Measurements from ENCODE around the gene ACCS.
A peak's percentile ranks its signal among the peaks of the same experiment; 100 is the strongest.

ACCS gene, protein sequence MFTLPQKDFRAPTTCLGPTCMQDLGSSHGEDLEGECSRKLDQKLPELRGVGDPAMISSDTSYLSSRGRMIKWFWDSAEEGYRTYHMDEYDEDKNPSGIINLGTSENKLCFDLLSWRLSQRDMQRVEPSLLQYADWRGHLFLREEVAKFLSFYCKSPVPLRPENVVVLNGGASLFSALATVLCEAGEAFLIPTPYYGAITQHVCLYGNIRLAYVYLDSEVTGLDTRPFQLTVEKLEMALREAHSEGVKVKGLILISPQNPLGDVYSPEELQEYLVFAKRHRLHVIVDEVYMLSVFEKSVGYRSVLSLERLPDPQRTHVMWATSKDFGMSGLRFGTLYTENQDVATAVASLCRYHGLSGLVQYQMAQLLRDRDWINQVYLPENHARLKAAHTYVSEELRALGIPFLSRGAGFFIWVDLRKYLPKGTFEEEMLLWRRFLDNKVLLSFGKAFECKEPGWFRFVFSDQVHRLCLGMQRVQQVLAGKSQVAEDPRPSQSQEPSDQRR

DNA sequence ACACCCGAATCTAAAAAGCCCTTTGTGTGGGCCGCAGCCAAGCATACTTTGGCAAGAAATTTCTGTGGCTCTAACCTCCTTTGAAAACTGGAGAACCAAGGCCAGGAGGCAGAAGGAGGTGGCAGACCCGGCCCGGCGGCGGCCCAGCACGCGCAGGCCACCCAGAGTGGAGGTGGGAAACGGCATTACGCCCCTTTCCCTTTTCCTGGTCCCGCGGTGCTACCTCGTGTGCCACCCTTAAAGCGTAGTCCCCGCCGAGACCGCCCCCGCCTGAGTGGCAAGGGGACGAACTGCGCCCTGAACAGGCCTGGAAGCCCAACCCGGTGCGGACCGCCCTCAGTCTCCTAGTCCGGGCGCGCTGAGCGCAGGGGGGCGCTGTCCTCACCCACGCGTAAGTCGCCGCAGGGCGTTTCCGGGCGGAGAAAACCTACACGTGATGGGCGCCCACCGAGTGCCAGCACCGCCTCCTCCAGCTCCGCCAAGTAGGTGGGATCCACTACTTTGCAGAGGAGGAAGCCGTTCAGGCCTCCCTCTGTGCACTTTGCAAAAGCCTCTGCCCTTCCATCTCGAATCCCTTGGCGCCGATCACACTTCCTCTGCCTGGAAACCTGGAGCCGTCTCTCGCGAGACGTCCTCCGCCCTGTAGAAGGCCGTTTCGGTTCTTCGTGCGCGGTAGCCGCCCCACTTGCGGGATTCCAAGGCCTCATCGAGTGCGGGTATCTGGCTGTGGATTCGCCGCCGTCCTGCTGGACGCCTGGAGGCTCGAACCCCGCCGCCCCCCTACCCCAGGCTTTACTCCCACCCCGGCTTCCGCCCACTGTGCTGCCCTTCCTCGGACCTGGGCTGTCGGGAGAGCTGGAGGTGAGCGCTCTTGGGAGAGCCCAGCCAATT lies at the start of gene ACCS:
Gene ACCS, plus strand, starts transcription at position 430 of the 891 bp plus-strand sequence. CDS start 1,358 bp downstream, outside the sequence.
- DNase-seq (ENCODE audit: low read depth) = peak; percentile 78

DNA sequence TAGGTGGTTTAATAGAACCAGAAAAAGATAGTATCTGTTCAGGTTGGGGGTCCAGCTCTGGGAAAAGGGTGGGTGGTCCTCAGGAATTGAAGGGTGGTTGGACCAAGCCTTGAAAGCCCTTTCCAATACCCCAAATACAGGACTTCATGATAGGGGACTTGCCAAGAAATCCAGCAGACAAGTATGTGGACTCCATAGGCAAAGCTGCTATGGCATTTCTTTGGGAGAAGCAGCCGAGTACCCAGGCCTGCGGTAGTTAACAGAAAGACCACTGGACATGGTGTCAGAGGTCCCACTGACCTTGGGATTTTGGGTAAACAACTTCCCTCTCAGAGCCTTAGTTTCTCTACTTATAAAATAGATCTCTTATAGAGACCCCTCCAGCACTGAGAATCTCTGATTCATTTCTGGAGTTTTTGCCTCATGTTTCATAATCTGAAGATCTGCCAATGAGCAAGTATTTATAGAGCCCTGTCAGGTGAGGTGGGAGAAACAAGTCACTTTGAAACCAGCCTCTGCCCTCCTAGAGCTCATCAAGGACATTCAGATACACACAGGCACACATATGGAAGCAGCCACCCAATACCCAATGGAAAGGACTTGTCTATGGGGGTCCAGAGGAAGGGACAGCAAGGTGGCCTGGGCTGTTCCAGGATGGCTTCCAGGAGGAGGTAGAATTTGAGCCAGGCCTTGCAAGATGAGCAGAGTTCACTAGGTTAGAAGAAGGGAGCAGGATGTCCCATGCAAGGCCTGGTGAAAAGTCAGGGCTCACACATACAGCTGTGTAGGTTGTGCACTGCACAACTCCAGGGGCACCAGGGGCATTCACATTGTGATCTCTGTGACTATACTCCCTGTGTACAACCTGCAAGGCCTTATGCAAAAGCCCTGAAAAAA lies 49.3 kb upstream of the ACCS start:
- no peak for DNase-seq (ENCODE audit: low read depth)

DNA sequence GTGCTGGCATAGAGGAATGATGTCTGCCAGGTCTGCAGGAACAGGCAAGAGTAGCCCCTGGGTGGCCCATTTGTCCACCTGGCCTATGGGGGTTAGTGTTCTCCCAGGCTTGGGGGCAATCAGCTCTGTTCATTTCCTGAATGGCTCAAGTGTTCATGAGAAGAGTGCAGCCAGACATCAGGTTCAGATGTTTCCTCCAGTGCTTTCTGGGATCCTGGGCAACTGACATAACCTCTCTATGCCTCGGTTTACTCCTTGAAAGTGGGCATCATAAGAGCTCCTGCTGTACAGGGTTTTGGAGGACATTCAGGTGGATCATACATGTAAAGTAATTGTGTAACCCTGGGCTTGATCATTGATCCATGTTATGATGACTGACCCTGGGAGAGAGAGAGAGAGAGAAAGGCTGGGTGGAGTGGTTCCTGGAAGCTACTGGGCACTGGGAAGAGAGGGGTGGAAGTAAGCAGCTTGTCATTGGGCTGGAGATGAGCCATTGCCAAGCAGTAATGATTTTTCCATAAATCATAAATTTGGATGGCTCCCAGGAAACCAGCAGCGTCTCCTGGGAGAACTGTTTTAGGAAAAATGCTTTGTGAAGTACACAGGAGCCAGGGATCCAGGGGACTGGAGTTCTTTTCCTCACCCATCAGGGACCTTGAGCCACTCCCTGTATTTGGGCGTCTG lies 48.5 kb upstream of the ACCS start:
- no peak for DNase-seq (ENCODE audit: low read depth)

DNA sequence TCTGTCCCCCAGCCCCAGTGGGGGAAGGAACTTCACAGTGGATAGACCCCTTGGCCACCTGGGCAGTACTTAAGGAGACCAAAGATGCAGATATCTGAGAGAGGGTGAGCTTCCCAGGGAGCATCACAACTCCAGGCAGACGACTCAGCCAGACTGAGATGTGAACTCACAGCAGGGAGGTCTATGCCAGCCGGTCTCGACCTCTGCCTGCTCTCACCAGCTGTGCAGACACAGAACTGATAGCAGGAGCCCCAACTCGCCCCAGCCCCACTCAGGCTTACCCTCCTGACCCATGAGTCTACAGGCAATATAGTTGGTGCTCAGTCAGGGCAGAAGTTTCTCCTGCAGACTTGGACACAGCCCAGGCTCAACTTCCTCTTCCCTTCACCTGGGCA lies 47.9 kb upstream of the ACCS start:
- DNase-seq (ENCODE audit: low read depth) = no peak

DNA sequence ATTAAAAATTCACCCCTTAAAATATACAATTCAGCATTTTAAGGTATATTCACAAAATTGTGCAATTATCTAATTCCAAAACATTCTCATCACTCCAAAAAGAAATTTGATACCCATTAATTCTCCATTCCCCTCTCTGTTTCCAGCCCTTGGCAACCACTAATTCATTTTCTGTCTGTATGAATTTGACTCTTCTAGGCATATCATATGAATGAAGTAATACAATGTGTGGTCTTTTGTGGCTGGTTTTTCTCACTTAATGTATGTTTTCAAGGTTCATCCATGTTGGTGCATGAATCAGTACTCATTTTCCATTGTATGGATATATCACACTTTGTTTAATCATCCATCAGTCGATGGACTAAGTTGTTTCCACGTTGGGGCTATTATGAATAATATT lies 47.2 kb upstream of the ACCS start:
- DNase-seq (ENCODE audit: low read depth) = no peak

DNA sequence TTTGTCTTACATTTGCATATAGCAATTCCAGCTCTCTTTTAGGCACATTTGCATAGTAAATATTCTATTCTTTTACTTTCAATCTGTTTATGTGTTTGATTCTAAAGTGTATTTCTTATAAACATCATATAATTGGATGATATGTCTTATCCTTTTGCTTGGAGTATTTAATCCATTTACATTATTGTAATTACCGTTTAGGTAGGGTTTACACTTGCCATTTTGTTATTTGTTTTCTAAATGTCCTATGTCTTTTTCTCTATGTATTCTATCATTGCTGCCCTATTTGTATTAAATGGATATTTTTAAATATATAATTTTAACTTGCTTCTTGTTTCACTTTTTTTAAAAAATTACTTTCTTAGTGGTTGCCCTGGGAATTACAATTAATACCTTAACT lies 41.1 kb upstream of the ACCS start:
- no peak for DNase-seq (ENCODE audit: low read depth)

DNA sequence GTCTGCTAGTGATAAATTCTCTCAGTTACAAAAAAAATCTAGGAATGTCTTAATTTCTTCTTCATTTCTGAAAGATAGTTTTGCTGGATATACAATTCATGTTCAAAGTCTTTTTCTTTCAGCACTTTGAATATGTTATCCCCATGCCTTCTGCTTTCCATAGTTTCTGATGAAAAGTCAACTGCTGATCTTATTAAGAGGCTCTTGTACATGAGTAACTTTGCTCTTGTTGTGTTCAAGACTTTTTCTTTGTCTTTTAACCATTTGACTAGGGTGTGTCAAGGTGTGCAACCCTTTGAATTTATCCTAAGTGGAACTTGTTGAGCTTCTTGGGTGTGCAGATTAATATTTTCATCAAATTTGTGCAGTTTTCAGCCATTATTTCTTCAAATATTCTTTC lies 40.3 kb upstream of the ACCS start:
- DNase-seq (ENCODE audit: low read depth) = no peak

DNA sequence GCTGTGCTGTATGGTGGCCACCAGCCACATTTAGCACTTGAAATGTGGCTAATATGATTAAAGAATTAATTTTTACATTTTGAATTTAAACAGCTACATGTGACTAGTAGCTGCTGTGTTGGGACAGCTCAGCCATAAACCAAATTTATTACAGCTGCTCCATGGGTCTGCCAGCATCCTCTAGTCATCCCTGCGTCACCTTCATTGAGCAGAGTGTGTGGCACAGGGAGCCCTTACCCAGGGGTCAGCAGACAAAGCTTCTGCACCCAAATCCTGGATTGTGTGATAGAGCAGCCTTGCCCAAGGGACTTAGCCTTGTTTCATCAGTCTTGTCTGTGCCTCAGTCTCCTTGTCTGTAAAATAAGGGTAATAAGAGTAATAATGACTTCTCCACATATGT lies 37.7 kb upstream of the ACCS start:
- DNase-seq (ENCODE audit: low read depth) = no peak

DNA sequence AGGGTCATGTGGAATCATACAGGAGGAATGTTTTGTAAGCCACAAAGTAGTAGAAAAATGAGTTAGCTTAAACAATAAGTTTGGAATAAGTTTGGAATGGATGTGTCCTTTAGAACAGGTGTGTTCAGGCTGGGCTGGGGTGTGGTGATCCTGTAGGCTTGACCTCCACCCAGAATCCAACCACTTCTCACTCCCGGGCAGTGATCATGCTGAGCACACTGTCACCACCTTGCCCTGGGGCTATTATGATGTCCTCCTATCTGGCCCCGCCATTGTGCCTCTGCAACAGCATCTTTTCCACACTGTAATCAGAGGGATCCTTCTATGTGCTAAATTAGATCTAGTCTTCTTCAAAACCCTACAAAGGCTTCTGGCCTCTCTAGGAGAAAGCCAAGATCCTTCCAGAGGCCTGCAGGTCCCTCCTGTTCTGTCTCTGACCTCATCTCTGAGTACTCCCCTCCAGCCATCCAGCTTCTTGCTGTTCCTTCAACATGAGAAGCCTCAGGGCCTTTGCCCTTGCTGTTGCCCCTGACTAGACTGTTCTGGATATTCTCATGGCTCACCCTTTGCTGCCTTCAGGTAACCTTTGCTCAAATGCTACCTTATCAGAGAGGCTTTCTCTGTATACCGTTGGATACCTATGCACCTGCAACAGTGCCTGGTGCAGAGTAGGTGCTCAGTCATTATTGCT lies 37.1 kb upstream of the ACCS start:
- DNase-seq (ENCODE audit: low read depth) = no peak

DNA sequence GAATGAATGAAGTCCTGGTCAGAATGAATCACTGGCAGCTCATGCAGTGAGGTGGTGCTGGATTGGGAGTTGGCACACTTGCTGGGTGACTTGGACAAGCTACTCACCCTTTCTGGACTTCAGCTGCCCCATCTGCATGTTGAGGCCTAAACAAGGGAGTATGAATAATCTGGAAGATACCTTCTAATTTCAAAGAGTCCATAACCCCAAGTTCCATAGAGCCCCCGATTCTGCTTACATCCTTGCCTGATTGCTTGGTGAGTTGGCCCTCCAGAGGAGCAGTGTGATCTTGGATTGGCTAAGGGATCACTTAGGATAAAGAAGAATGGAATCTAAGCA lies 36.6 kb upstream of the ACCS start:
- DNase-seq (ENCODE audit: low read depth) = no peak

DNA sequence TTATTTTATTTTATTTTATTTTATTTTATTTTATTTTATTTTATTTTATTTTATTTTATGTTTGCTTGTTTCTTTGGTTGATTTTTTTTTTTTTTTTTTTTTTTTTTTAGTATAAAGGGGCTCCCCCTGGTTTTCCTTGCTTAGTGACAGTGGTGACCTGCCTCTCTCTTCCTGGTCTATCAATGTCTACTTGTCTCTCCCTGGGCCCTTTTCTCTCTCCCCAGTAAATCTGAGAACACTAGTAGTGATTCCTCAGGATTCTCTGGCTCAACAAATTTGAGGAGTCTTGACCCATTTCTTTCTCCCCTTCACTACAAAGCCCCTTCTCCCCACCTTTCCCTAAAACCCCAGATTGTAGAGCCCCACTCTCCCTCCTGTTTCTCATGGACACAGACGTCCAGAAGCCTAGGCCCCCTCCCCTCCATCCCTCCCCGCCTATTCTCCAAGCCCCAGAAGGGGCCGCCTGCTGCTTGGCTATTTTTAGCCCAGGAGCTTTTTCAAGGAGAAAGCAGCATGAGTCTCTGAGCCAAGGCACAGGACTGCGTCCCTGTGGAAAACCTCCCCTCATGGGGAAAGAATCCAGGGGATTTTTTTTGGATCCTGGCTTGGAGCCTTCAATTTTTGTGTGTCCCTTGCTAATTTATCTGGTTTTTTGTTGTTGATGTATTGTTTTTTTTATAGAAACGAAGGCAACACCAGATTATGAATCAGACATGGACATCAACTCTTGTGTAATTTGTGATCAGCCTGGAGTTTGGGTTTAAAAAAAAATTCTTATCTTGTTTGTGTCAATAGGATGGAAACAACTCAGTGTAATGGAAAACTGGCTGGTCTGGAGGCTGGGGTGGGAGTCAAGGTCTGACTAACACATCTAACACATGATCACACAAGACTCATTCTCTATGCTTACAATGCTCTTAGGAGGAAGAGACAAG lies 35.8 kb upstream of the ACCS start:
- no peak for DNase-seq (ENCODE audit: low read depth)

DNA sequence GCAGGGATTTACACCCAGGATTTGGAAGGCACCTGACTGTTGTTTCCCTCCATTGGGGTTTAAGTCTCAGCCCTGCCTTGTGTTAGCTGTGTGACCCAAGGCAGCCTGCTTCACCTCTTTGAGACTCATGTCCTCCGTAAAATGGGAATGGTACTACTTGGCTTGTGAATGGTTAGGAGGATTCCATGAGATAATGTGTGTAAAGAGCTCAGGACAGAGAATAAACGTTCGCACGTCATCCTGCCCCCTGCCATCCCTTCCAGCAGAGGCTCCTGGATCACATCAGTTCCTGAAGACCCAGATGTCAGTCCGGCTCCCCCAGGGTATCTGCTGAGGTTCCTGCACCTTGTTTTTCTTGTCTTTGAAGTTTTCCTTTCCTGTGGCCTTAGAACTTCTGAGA lies 35.1 kb upstream of the ACCS start:
- DNase-seq (ENCODE audit: low read depth) = no peak

DNA sequence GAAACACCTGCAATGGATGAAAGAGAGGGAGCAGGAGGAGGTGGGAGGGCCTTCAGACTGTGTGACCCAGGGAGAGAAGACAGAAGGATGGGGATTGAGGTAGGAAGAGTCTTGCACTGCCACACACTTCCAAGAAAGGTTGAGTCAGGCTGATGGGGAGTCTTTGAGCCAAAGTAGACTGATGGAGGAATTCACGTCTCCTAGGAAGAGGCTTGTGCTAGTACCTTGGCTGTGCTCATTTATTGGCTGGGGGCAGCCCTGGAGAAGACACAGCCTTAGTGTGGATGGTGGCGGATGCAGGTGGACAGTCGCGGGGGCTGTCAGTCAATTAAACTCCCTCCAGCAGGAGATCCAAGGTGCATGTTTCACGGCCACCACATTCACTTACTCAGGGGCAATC lies 34.5 kb upstream of the ACCS start:
- no peak for DNase-seq (ENCODE audit: low read depth)

DNA sequence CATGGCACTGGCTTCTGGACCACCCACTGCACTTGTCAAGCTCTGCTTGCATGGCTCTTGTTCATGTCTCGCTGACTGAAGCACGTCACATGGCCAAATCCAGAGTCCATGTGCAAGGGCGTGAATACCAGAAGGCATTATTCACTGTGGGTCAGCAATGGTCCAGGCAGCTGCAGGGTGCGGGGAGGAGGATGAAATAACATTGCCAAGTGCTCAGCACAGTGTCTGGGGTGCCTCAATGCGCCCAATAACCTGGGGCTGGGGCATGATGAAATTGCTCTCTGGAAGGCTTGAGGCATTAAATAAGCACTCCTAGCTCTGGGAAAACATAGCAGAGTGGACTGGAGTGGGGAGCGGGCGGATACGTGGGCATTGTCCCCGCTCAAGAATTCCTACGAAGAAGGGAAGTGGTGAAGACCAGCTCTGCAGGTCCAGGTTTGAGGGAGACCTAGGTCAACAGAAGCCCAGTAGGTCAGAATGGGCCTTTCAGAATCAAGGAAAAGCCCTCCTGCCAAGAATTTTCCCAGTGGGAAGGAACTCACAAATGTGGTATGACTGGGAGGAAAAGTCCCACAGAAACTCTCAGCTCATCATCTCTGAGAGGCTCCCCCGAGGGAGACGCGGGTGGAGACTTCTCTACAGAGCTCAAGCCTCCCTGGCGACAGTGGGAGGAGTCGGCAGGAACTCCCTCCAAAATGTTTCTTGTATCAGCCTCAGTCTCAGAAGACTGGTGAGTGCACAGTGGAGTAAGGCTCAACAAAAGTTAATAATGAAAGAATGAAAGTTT lies 33.6 kb upstream of the ACCS start:
- DNase-seq (ENCODE audit: low read depth) = no peak

DNA sequence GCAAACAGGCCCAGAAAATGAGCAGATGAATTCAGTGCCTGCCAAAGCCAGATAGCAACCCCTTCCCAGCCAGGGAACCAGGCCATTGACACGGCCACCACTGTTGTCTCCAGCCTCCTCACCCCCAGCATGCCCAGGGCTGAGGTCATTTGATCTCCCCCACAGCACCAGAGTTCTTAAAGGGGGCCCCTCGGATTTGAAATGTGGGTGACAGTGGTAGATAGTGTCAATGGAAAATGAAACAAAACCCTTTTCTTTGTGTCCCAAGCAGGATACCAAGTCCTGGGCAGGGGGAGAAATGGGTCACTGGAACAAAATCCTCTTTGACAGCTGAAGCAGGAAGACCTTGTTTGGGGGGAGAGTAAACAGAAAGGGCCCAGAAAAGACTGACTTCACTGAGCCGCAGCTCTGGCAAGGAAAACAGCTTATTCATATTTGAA lies 32.6 kb upstream of the ACCS start:
- DNase-seq (ENCODE audit: low read depth) = no peak

DNA sequence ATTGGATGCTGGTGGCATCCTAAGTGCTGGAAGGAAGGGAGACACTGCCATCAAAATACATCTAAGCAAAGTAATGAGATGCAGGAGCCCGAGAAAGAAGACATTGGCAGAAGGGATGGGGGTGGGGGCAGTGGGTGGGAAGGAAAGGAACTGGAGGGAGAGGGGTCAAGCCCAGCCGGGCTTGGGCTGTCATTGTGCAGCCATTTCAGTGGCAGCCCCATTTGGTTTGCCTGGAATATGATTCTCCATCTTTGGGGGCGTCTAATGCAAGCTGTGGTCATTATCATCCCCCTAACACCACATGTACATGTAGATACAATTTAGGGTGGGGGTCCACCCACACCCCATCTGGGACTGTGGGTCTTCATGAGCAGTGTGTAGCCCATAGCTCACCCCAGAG lies 32.2 kb upstream of the ACCS start:
- no peak for DNase-seq (ENCODE audit: low read depth)

DNA sequence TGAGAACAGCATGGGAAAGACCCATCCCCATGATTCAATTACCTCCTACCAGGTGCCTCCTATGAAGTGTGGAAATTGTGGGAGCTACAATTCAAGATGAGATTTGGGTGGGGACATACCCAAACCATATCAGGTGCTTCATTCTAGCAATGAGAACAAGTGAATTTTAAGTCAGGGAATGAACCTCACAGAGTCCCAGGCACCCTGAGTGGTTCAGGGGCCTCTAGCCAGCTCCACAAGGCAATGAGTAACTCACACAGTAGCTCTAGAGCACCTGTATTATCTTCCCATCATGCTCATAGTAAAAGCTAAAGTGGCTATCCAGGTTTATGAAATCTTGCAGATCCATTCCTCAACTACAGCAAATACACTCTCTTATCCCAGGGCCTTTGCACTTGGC lies 31.4 kb upstream of the ACCS start:
- no peak for DNase-seq (ENCODE audit: low read depth)

DNA sequence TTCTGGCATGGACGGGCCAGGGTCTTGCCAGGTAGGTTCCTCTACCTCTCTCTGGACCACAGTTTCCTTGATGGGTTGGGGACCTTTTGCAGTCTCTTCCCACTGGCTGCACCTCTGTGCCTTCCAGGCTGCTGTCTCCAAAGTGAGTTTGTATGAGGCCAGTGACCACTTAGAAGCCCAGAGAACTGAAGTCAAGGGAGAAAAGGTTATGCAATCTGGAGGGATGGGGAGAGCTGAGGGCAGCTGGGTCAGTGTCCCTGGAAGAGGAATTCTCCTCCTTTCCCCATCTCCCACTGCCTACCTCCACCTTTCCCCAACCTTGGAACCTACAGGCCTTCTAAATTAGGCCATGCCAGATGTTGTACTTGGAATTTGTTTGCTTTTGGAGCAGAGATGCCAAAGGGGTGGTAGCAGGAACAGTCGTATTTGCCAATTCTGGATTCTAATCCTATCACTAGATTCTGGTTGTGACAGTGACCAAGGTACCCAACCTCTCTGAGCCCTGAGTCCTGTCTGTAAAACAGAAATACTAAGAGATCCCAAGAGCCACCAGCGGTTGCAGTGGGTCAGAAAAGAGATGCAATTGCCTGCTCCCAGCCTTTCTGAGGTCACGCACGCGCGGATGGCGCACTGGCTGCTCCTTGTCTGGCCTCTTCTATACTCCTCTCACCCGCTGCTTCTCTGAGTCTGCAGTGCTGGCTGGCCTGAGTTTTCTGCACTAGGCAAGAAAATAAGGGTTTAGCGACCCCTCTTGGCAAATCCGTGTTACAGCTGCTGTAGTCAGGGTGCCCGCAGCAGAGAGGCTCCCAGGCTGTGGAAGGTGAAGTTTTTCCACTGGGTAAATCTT lies 29.0 kb upstream of the ACCS start:
- no peak for DNase-seq (ENCODE audit: low read depth)
